Memory B cell (primary cell): ENCODE results near the gene PTPN14.

Experiments used
- ATAC-seq: fragments of 150-1000 bp; cut with Tn5 transposase; 2 replicates; pipeline ENCODE4 v1.10.0; 2021; ENCODE audit warnings: low read depth, mild to moderate bottlenecking, moderate library complexity
- DNase-seq, 2 donors: peaks; one replicate each; pipeline ENCODE4 v3.0.0; 2022; ENCODE audit warnings: low spot score in 2 of 2
- H3K27ac Mint-ChIP-seq: one replicate; pipeline ENCODE4 v1.8.0; 2022; ENCODE audit warnings: mild to moderate bottlenecking, moderate library complexity, mixed read lengths
- H3K27me3 Mint-ChIP-seq: one replicate; pipeline ENCODE4 v1.8.0; 2022; ENCODE audit warnings: mixed read lengths
- H3K36me3 Mint-ChIP-seq: one replicate; pipeline ENCODE4 v1.8.0; 2022; ENCODE audit warnings: mild to moderate bottlenecking, mixed read lengths
- H3K4me1 Mint-ChIP-seq: one replicate; pipeline ENCODE4 v1.8.0; 2022; ENCODE audit warnings: mixed read lengths
- H3K4me3 Mint-ChIP-seq: one replicate; pipeline ENCODE4 v1.8.0; 2022; ENCODE audit warnings: mild to moderate bottlenecking, moderate library complexity, mixed read lengths
- H3K9me3 Mint-ChIP-seq: one replicate; pipeline ENCODE4 v1.8.0; 2022; ENCODE audit warnings: mixed read lengths

The PTPN14 gene

GRCh38 chr1:214385428-214385827 is 166.0 kb downstream of the PTPN14 start:
- no peak overlapping the region for H3K4me3 Mint-ChIP-seq

GRCh38 chr1:214384373-214385079 is 166.9 kb downstream of the PTPN14 start:
- H3K9me3 Mint-ChIP-seq = no peaks in the 10 kb centered on the region
- DNase-seq (no peak), ATAC-seq (no peak)
- peaks cover 2% of the 10 kb centered on the region for H3K27me3 Mint-ChIP-seq
- no peaks in the 10 kb centered on the region for H3K4me1 Mint-ChIP-seq
- no peak overlapping the region for H3K4me3 Mint-ChIP-seq
- H3K36me3 Mint-ChIP-seq = no peaks in the 10 kb centered on the region
- H3K27ac Mint-ChIP-seq = no peak overlapping the region

More at GRCh38 chr1:214385428-214385827, 166.0 kb downstream of the PTPN14 start:
- Mint-ChIP-seq H3K4me1 (no peaks in the 10 kb centered on the region), H3K27ac (no peak overlapping the region), H3K27me3 (no peaks in the 10 kb centered on the region), H3K36me3 (no peaks in the 10 kb centered on the region), H3K9me3 (no peaks in the 10 kb centered on the region)
- DNase-seq (no peak), ATAC-seq (no peak)

GRCh38 chr1:214383381-214384372 is 167.7 kb downstream of the PTPN14 start:
- DNase-seq = no peak
- no peak overlapping the region for H3K27ac Mint-ChIP-seq
- H3K36me3 Mint-ChIP-seq = no peaks in the 10 kb centered on the region
- no peaks in the 10 kb centered on the region for H3K9me3 Mint-ChIP-seq
- no peak overlapping the region for H3K4me3 Mint-ChIP-seq
- peaks cover 2% of the 10 kb centered on the region for H3K27me3 Mint-ChIP-seq
- no peaks in the 10 kb centered on the region for H3K4me1 Mint-ChIP-seq
- ATAC-seq = no peak

- Mint-ChIP-seq H3K9me3 (no peaks in the 10 kb centered on the region), H3K4me3 (no peak overlapping the region), H3K36me3 (no peaks in the 10 kb centered on the region), H3K27ac (no peak overlapping the region), H3K4me1 (no peaks in the 10 kb centered on the region), H3K27me3 (peaks cover 2% of the 10 kb centered on the region)
- ATAC-seq = no peak
- DNase-seq = no peak
These were observed 170.3 kb downstream of the PTPN14 start for GRCh38 chr1:214380986-214381695.

GRCh38 chr1:214380396-214380795 is 171.0 kb downstream of the PTPN14 start:
- H3K9me3 Mint-ChIP-seq = no peaks in the 10 kb centered on the region
- DNase-seq (no peak), ATAC-seq (no peak)
- H3K36me3 Mint-ChIP-seq = no peaks in the 10 kb centered on the region
- H3K27me3 Mint-ChIP-seq = peaks cover 2% of the 10 kb centered on the region
- H3K4me1 Mint-ChIP-seq = no peaks in the 10 kb centered on the region
- no peak overlapping the region for H3K4me3 Mint-ChIP-seq
- no peak overlapping the region for H3K27ac Mint-ChIP-seq

GRCh38 chr1:214379236-214379970 is 172.0 kb downstream of the PTPN14 start:
- Mint-ChIP-seq H3K4me3 (no peak overlapping the region), H3K27me3 (peaks cover 2% of the 10 kb centered on the region), H3K36me3 (no peaks in the 10 kb centered on the region), H3K9me3 (no peaks in the 10 kb centered on the region), H3K4me1 (no peaks in the 10 kb centered on the region), H3K27ac (no peak overlapping the region)
- ATAC-seq (no peak), DNase-seq (no peak)

GRCh38 chr1:214378492-214378891 is 172.9 kb downstream of the PTPN14 start:
- Mint-ChIP-seq H3K9me3 (no peaks in the 10 kb centered on the region), H3K27ac (no peak overlapping the region), H3K27me3 (peaks cover 2% of the 10 kb centered on the region), H3K4me1 (no peaks in the 10 kb centered on the region), H3K36me3 (no peaks in the 10 kb centered on the region), H3K4me3 (no peak overlapping the region)
- DNase-seq (no peak), ATAC-seq (no peak)

GRCh38 chr1:214377886-214378285 is 173.5 kb downstream of the PTPN14 start:
- no peaks in the 10 kb centered on the region for H3K36me3 Mint-ChIP-seq
- no peak overlapping the region for H3K27ac Mint-ChIP-seq
- no peak for ATAC-seq
- no peaks in the 10 kb centered on the region for H3K4me1 Mint-ChIP-seq
- no peaks in the 10 kb centered on the region for H3K9me3 Mint-ChIP-seq
- DNase-seq = no peak
- H3K27me3 Mint-ChIP-seq = peaks cover 2% of the 10 kb centered on the region
- H3K4me3 Mint-ChIP-seq = no peak overlapping the region

- no peak overlapping the region for H3K27ac Mint-ChIP-seq
- DNase-seq (no peak), ATAC-seq (no peak)
- no peaks in the 10 kb centered on the region for H3K36me3 Mint-ChIP-seq
- H3K4me3 Mint-ChIP-seq = no peak overlapping the region
- peaks cover 2% of the 10 kb centered on the region for H3K27me3 Mint-ChIP-seq
- H3K9me3 Mint-ChIP-seq = no peaks in the 10 kb centered on the region
- no peaks in the 10 kb centered on the region for H3K4me1 Mint-ChIP-seq
These were observed 173.9 kb downstream of the PTPN14 start for GRCh38 chr1:214377485-214377884.

- peaks cover 8% of the 10 kb centered on the region for H3K27me3 Mint-ChIP-seq
- H3K9me3 Mint-ChIP-seq = peaks cover 1% of the 10 kb centered on the region
- DNase-seq (no peak), ATAC-seq (no peak)
- H3K4me3 Mint-ChIP-seq = no peak overlapping the region
- no peaks in the 10 kb centered on the region for H3K36me3 Mint-ChIP-seq
- H3K27ac Mint-ChIP-seq = no peak overlapping the region
- no peaks in the 10 kb centered on the region for H3K4me1 Mint-ChIP-seq
These were observed 179.3 kb downstream of the PTPN14 start for GRCh38 chr1:214372092-214372491.

- Mint-ChIP-seq H3K27ac (no peak overlapping the region), H3K4me1 (no peaks in the 10 kb centered on the region), H3K9me3 (peaks cover 1% of the 10 kb centered on the region), H3K36me3 (no peaks in the 10 kb centered on the region), H3K4me3 (no peak overlapping the region), H3K27me3 (peaks cover 8% of the 10 kb centered on the region)
- no peak for DNase-seq
- no peak for ATAC-seq
These were observed 180.8 kb downstream of the PTPN14 start for GRCh38 chr1:214370615-214371014.

GRCh38 chr1:214369364-214369763 is 182.0 kb downstream of the PTPN14 start:
- Mint-ChIP-seq H3K9me3 (peaks cover 1% of the 10 kb centered on the region), H3K4me1 (no peaks in the 10 kb centered on the region), H3K27me3 (peaks cover 10% of the 10 kb centered on the region), H3K36me3 (no peaks in the 10 kb centered on the region), H3K27ac (no peak overlapping the region), H3K4me3 (no peak overlapping the region)
- ATAC-seq (no peak), DNase-seq (no peak)

- H3K36me3 Mint-ChIP-seq = no peaks in the 10 kb centered on the region
- H3K9me3 Mint-ChIP-seq = peaks cover 1% of the 10 kb centered on the region
- H3K4me1 Mint-ChIP-seq = no peaks in the 10 kb centered on the region
- DNase-seq (no peak), ATAC-seq (no peak)
- H3K27me3 Mint-ChIP-seq = peaks cover 11% of the 10 kb centered on the region
- no peak overlapping the region for H3K27ac Mint-ChIP-seq
- no peak overlapping the region for H3K4me3 Mint-ChIP-seq
These were observed 183.6 kb downstream of the PTPN14 start for GRCh38 chr1:214367841-214368240.
